Esophagus muscularis mucosa (tissue), 4 donors: ENCODE data around the gene NPPB.
A peak's percentile ranks its signal among the peaks of the same experiment; 100 is the strongest.

Source experiments
- EP300 ChIP-seq: sonication (generic); formaldehyde crosslinking; IDR thresholded peaks from one replicate; pipeline ENCODE4 v1.6.1; 2017; ENCODE audit warnings: antibody characterized with exemption
- POLR2A ChIP-seq: fragments of 450-650 bp; IDR thresholded peaks from one replicate; pipeline ENCODE4 v1.6.1; 2017; ENCODE audit warnings: antibody characterized with exemption, moderate library complexity, mild to moderate bottlenecking, low read depth
- POLR2AphosphoS5 ChIP-seq, 2 donors: sonication (generic); formaldehyde crosslinking; IDR thresholded peaks; one replicate each; pipeline ENCODE4 v1.6.1; 2017; ENCODE audit warnings: antibody characterized with exemption in 2 of 2
- TF ChIP-seq, protein P1 (sequence below), 3 experiments: fragments of 200-600 bp in 2 of 3; fragments of 450-650 bp in 1 of 3; sonication (generic) in 2 of 3; IDR thresholded peaks; one replicate each; pipeline ENCODE4 v1.5.1; 2017 to 2019; ENCODE audit warnings: antibody characterized with exemption in 3 of 3, mild to moderate bottlenecking in 2 of 3, moderate library complexity in 1 of 3

DNA sequence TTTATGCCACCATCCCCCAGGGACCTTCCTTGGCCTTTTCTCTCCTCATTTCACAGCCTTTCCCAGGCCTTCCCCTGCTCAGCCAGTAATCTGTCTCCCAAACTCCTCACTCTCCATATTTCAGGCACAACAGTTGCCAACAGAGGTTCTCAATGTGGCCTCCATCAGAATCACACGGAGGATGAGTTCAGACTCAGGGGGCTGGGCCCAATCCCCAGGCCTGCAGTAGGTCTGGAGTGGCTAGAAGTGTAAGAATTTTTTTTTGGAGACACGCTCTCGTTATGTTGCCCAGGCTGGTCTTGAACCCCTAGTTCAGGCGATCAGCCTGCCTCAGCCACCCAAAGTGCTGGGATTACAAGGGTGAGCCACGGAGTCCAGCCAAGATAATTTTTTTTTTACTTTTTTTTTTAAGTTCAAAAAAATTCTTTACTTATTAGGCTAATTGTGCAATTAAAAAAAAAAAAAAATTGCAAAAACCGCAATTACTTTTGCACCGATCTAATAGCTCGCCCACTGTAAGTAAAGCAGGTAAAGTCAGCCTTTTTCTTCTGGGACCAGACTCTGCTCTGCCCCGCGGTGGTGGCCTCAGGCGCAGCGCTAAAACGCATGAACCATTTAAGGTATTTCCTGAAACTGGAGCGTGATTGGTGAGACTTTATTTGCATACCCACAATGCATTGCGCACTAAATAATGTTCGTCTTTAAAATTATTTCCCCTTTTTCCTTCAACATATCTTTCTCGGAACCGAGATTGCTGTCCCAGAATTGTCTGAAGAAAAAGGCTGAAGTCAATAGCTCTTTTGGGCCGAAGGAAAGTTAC is 48.7 kb upstream of the NPPB start:
- TF ChIP-seq EP300 (no peak), POLR2A (no peak), POLR2AphosphoS5 (IDR thresholded peaks at IDR 0.05) (peak in 1 of 2 donors; percentile 86)
- TF ChIP-seq, protein P1, sequence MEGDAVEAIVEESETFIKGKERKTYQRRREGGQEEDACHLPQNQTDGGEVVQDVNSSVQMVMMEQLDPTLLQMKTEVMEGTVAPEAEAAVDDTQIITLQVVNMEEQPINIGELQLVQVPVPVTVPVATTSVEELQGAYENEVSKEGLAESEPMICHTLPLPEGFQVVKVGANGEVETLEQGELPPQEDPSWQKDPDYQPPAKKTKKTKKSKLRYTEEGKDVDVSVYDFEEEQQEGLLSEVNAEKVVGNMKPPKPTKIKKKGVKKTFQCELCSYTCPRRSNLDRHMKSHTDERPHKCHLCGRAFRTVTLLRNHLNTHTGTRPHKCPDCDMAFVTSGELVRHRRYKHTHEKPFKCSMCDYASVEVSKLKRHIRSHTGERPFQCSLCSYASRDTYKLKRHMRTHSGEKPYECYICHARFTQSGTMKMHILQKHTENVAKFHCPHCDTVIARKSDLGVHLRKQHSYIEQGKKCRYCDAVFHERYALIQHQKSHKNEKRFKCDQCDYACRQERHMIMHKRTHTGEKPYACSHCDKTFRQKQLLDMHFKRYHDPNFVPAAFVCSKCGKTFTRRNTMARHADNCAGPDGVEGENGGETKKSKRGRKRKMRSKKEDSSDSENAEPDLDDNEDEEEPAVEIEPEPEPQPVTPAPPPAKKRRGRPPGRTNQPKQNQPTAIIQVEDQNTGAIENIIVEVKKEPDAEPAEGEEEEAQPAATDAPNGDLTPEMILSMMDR (IDR thresholded peaks at IDR 0.05), result peak; percentile 87 to 99 (median 90)
